ENCODE data around the gene UBE2D1. TPM values are rescaled to one million over a fixed set of nuclear protein-coding genes. Genes with fewer than 3 reads are reported as not detected.

UBE2D1 gene
- total RNA-seq, 2 donors from 2014 or later: 9.8 to 11.4 TPM

GRCh38 chr10:58371473-58371872 lies 36.7 kb downstream of the UBE2D1 start:
- H3K27me3 ChIP-seq (replicated peaks; ENCODE audit: insufficient read depth): no peaks in the 10 kb centered on the region
- no peak for TF ChIP-seq POLR2A (IDR thresholded peaks at IDR 0.05)
- no peak for TF ChIP-seq POLR2AphosphoS5 (IDR thresholded peaks at IDR 0.05)
- TF ChIP-seq CTCF (IDR thresholded peaks at IDR 0.05): no peak
- H3K27ac ChIP-seq: no peak overlapping the region
- no peak for DNase-seq (ENCODE audit: low spot score)
- no peaks in the 10 kb centered on the region for H3K4me1 ChIP-seq (replicated peaks)
- H3K9me3 ChIP-seq: no peaks in the 10 kb centered on the region
- intact Hi-C loops (cut with DNase I): no loop called here
- no peaks in the 10 kb centered on the region for H3K36me3 ChIP-seq
- no peak overlapping the region for H3K4me3 ChIP-seq

- no peak overlapping the region for H3K4me3 ChIP-seq
- intact Hi-C loops (cut with DNase I): no loop called here
- no peaks in the 10 kb centered on the region for H3K9me3 ChIP-seq
- H3K36me3 ChIP-seq: no peaks in the 10 kb centered on the region
- no peaks in the 10 kb centered on the region for H3K4me1 ChIP-seq (replicated peaks)
- no peak for DNase-seq (ENCODE audit: low spot score)
- H3K27ac ChIP-seq: no peak overlapping the region
- no peak for TF ChIP-seq POLR2AphosphoS5 (IDR thresholded peaks at IDR 0.05)
- no peak for TF ChIP-seq CTCF (IDR thresholded peaks at IDR 0.05)
- TF ChIP-seq POLR2A (IDR thresholded peaks at IDR 0.05): no peak
- 37% methylated on average over 4 of the region's 4 CpGs for WGBS
- H3K27me3 ChIP-seq (replicated peaks; ENCODE audit: insufficient read depth): no peaks in the 10 kb centered on the region
These were observed 38.0 kb downstream of the UBE2D1 start for GRCh38 chr10:58372607-58373441.

- TF ChIP-seq POLR2A (IDR thresholded peaks at IDR 0.05) (no peak), POLR2AphosphoS5 (IDR thresholded peaks at IDR 0.05) (no peak)
These were observed 38.6 kb downstream of the UBE2D1 start for GRCh38 chr10:58373442-58373827.

GRCh38 chr10:58382489-58382995 lies 47.7 kb downstream of the UBE2D1 start:
- Histone ChIP-seq H3K36me3 (no peaks in the 10 kb centered on the region), H3K27me3 (replicated peaks; ENCODE audit: insufficient read depth) (no peaks in the 10 kb centered on the region), H3K4me1 (replicated peaks) (no peaks in the 10 kb centered on the region), H3K4me3 (no peak overlapping the region), H3K27ac (no peak overlapping the region), H3K9me3 (no peaks in the 10 kb centered on the region)
- 93% methylated on average over 2 of the region's 2 CpGs for WGBS
- intact Hi-C loops (cut with DNase I): loop anchor here (10.0 kb wide), 1 partner anchor 48 kb away; the partner anchor contains the start of gene UBE2D1
- DNase-seq (ENCODE audit: low spot score): no peak
- no peak for TF ChIP-seq POLR2A (IDR thresholded peaks at IDR 0.05)
- no peak for TF ChIP-seq POLR2AphosphoS5 (IDR thresholded peaks at IDR 0.05)
- no peak for TF ChIP-seq CTCF (IDR thresholded peaks at IDR 0.05)

More at GRCh38 chr10:58373442-58373827, 38.6 kb downstream of the UBE2D1 start:
- Histone ChIP-seq H3K9me3 (no peaks in the 10 kb centered on the region), H3K36me3 (no peaks in the 10 kb centered on the region), H3K4me3 (no peak overlapping the region), H3K4me1 (replicated peaks) (no peaks in the 10 kb centered on the region), H3K27me3 (replicated peaks; ENCODE audit: insufficient read depth) (no peaks in the 10 kb centered on the region), H3K27ac (no peak overlapping the region)
- 86% methylated on average over 3 of the region's 3 CpGs for WGBS
- no peak for DNase-seq (ENCODE audit: low spot score)
- intact Hi-C loops (cut with DNase I): no loop called here

- H3K9me3 ChIP-seq: no peaks in the 10 kb centered on the region
- TF ChIP-seq POLR2A (IDR thresholded peaks at IDR 0.05): no peak
- no peak for TF ChIP-seq CTCF (IDR thresholded peaks at IDR 0.05)
- no peak for TF ChIP-seq POLR2AphosphoS5 (IDR thresholded peaks at IDR 0.05)
- WGBS: 51% methylated on average over 3 of the region's 3 CpGs
- H3K27ac ChIP-seq: peak overlapping the region; percentile 88 to 93
- no peaks in the 10 kb centered on the region for H3K36me3 ChIP-seq
- H3K27me3 ChIP-seq (replicated peaks; ENCODE audit: insufficient read depth): no peaks in the 10 kb centered on the region
- intact Hi-C loops (cut with DNase I): loop anchor here (10.0 kb wide), 1 partner anchor 49 kb away; the partner anchor contains the start of gene UBE2D1
- DNase-seq (ENCODE audit: low spot score): no peak
- no peaks in the 10 kb centered on the region for H3K4me1 ChIP-seq (replicated peaks)
- H3K4me3 ChIP-seq: peak overlapping the region in 1 of 2 donors; percentile 72
These were observed 49.3 kb downstream of the UBE2D1 start for GRCh38 chr10:58384095-58384494.

All from prostate gland (tissue), 2 donors.